NCI-H1930 (cell line): Measurements from ENCODE around the gene ZNF236.
"Not testable (repeated sequence)": the region's sequence is repeated elsewhere in the genome, so short reads cannot be mapped to it uniquely, and the experiment has no call there.

Experiments
- DNase-seq, 2 experiments: peaks; one replicate each; lab custom pipeline; 2025; lab: John Stamatoyannopoulos, UW

The ZNF236 gene

DNA sequence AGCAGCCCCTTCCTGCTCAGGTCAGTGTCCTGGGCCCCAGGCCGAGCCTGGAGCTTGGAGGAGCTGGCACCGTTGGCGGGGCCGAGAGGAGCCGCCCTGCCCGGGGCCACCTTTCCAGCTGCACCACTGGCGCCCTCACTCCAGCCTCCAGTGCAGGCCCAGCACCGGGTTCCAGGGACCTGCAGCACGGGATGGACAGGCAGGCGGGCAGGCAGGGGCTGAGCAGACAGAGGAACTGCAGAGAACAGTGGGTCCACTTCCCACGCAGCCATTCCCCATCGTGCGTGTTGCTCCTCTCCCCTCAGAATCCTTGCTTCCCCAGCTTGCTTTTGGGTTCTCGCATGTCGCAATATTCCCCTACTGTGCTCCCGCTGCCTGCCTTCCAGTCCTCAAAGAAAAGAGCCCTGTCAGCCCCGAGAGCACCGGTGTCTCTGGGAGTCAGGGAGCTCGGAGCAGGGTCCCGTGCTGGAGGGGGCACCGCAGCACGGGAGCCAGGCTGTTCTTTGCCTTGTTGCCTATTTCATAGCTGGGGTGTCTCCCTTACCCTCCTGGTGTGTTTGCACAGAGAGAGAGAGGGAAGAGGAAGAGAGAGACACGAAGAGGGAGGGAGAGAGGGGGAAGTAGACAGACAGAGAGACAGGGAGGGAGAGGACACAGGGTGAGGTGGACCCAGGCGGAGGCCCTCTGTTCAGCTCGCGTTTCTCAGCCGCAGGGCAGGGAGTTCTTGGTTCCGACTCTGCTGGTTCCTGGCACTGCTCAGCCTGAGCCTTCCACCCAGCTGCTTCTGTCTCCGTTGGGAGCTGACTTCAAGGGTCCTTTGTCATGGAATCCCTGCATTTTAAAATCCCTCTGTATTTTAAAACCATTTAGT lies 184.2 kb downstream of the ZNF236 start:
- DNase-seq = no peak

DNA sequence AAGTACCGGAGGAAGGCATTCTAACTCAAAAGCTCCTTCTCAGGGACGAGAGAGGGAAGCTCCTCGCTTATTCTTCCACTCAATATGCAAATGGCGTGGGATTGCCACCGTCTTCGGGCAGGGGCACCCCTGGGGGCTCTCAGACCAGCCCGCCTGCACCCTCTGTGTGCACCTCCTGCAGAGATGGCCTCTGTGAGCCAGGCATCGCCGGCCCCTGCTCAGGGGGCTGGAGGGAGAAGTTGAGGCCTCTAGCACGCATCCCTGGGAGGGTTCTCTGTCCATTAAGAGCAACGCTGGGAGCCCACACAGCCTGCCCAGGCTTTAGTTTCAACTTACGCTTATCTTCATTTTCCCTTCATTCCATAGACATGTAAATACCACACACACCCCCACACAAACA lies 184.9 kb downstream of the ZNF236 start:
- no peak for DNase-seq

GRCh38 chr18:77008006-77008405 lies 185.6 kb downstream of the ZNF236 start:
- DNase-seq = no peak

DNA sequence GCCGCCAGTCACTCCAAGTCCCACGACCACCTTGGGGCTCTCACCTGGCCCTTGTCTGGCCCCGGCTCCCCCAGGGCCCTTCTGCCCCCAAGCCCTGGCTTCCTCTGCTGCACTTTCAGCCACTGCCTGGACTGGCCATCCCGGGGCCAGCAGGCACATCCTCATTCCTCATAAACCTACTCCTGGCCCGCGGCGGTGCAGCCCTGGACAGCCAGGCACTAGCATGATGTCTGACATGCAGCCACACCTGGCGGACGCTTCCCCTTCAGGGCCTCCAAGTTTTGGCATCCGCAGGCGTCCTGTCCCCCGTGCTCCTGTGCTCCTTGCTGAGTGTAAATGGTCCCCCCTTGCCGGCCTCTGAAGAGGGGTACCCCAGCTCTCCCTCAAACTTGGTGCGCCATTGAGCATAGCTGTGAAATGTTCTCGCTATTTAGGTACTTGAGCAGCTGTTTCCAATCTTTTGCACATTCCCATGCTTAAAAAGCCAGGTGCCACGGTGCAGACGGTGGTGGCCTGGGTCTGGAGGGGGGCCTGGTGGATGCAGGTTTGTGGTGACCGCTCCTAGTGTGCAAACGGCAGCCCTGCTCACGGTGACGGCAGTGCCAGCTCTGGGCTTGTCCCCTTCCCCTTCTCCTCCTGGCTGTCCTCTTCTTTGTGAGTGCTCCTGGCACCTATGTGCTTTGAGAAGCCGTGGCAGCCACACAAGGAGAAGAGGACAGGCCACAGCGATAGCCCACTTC lies 186.4 kb downstream of the ZNF236 start:
- no peak for DNase-seq

- no peak for DNase-seq
Measured at GRCh38 chr18:77009675-77010074, 187.3 kb downstream of the ZNF236 start.

GRCh38 chr18:77012120-77012519 lies 189.8 kb downstream of the ZNF236 start:
- DNase-seq = no peak

- DNase-seq = no peak
Measured at GRCh38 chr18:77012806-77013541, 190.6 kb downstream of the ZNF236 start.

GRCh38 chr18:77013811-77014521 lies 191.6 kb downstream of the ZNF236 start:
- no peak for DNase-seq

DNA sequence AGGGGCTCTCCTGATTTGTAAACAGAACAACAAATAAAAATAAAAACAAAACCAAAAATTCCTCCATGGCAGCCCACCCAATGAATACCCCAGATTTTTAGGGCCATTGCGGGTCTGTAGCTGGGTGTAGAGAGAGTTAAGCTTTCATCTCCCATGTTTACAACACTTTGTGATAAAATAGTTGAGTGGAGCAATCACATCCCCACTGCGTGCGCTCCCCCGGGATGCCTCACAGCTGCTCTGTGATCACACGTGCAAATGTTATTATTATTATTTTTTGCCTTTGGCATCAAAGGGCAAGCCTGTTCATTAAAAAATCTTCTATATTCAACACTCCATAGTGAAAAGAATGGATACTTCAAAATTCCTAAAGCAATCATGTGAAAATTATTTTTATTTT lies 192.2 kb downstream of the ZNF236 start:
- no peak for DNase-seq

DNA sequence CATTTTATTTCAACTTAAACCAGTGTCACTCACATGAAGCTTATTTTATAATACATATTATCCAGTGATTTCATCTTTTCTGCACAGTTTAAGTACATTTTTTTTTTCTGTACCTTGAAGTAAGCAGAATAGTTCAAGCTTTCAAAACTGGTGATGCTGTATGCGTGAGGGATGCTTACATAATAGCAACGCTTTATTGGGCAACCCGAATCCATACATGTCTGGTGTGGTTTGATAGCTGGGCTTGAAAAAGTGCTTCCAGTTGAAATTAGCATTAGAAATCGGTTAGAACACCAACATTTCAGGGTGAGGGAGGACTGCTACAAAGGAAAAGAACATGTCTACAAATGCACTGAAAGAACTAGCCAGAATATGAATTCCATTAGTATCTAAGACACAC lies 192.8 kb downstream of the ZNF236 start:
- DNase-seq = no peak

DNA sequence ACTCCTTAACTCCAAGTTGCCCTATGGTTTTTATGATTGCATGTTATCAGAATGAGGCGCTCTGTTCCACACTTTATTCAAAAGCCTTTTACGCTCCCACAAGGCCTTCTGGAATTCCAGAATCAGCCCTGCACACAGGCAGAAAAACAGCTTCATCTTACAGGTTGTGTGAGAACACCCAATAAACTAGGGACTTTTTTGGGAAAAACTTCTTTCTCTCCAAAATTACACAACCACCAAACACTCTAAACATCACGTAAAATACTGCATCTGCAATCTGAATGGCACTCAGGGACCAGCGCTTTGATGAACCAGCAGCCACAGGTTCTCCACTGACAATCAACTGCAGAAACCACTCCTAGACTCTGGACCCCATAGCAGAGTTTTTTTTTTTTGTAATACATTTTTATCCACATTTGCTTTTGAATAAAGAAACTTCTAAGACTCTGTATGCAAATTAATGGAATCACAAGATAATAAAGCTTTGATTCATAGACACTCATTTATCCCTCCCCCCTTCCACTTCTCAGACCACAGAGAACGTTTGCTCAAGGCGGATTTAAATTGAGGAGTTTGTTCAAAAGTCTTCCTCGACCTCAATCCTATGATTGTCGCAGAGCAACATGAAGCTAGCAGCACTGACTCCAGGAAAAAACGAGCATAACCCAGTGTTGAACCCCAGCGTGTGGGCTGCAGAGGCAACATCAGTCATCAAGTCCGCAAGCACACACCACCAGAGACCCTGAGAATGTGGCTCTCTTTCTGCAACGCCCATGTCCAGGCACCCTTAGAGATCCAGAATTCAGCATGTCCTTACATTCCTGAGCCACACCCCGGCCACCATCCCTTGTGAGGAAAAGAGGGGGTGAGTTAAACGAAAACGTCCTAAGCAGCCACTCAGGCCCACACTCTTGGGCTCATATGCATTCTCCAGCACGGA lies 193.7 kb downstream of the ZNF236 start:
- DNase-seq = no peak

DNA sequence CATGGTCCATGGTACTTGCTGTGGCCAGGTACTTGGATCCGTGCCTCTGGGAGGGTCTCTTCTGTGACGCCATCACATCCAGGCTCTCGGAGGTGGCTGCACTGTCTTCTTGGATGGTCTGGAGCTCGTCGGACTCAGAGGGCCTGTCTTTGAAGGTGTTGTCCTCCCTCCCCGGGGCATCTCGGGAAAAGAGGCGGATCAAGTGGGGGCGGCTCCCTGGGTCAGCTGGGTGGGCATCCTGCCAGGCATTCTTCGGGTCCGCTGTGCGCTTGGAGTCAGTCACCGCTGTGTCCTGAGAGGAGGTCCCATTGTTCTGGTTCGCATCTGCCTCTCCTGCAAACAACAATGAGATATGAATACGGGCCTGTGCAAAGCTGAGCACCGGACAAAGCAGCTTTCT lies 194.6 kb downstream of the ZNF236 start:
- no peak for DNase-seq

DNA sequence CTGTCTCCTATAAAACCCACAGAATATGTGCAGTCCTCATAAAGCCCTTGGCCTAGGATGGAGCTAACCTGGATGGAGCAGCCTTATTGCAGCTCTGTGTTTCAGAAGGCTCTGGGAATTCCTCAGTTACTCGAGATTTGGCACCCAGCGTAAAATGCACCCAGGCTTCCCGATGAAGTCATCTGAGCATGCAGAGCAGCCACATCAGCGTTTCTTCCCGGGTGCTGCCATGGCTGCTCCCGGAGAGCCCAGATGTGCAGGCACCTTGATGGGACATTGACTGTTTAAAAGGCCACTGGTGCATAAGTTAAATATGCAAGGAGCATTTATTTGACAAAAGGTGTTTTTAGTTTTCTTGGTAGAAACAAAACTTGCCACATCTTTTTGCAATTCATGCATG lies 195.0 kb downstream of the ZNF236 start:
- no peak for DNase-seq

DNA sequence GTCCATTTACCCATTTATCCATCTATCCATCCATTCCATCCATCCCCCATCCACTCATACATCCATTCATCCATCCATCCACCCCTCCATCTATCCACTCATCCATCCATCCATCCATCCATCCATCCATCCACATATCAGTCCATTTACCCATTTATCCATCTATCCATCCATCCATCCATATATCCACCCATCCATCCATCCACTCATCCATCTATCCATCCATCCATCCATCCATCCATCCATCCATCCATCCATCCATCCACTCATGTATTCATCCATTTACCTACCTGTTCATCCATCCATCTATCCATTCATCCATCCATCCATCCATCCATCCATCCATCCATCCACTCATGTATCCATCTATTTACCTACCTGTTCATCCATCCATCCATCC lies 196.3 kb downstream of the ZNF236 start:
- DNase-seq = not testable (repeated sequence)

DNA sequence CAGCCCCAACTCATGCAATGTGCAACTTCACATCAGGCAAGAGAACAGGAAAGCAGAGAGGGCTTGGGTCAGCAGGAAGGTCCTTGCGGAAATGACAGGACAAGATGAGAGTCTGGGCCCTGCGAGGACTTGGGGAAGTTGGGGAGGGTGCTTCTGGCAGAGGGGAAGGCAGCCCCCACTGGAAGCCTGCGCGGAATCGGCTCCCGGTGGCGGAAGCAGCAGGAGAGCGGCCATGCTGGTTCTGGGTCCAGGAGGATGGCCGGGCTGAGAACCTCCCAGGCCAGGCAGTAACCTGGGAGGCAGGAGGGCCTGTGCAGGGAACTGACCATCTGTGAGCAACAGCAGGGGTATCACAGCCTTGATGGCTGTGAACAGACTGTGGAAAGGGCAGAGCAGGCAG lies 197.3 kb downstream of the ZNF236 start:
- DNase-seq = no peak
